ENCODE data around the gene VSX2.
"Not testable (repeated sequence)": the region's sequence is repeated elsewhere in the genome, so short reads cannot be mapped to it uniquely, and the experiment has no call there.

DNA sequence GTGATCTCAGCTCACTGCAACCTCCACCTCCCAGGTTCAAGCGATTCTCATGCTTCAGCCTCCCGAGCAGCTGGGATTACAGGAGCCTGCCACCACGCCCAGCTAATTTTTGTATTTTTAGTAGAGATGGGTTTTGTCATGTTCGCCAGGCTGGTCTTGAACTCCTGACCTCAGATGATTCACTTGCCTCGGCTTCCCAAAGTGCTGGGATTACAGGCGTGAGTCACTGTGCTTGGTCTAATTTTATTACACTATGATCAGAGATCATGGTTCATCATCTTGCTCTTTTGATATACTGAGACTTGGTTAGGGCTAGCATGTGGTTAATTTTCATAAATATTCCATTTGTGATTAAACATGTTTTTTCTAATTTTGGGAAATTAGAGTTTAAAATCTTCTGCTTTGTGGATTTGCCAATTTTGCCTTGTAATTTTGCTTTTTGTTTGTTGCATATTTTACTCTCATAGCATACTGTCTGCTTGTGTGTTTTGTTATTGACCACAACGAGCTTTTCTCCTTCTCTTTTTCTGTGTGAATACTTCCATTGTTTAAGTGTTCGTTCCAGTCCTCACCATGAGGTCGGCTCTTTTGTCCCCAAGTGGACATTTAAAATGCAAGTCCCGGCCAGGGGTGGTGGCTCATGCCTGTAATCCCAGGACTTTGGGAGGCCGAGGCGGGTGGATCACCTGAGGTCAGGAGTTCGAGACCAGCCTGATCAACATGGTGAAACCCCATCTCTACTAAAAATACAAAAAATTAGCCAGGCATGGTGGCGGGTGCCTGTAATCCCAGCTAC is 31.3 kb downstream of the VSX2 start:
- not testable (repeated sequence) for TF ChIP-seq EP300 (IDR thresholded peaks at IDR 0.05; ENCODE audit: borderline replicate concordance in 1 of 2, low read depth in 1 of 2, low read length in 1 of 2); SIN3A (IDR thresholded peaks at IDR 0.05; ENCODE audit: borderline replicate concordance, low read depth, low read length); USF2 (IDR thresholded peaks at IDR 0.05; ENCODE audit: borderline replicate concordance, low read depth, low read length); RAD21 (IDR thresholded peaks at IDR 0.05; ENCODE audit: low read length); MAX (IDR thresholded peaks at IDR 0.05; ENCODE audit: low read depth); MXI1 (IDR thresholded peaks at IDR 0.05; ENCODE audit: low read depth, low read length); TAF1 (IDR thresholded peaks at IDR 0.05; ENCODE audit: borderline replicate concordance, low read depth, low read length); RFX5 (IDR thresholded peaks at IDR 0.05; ENCODE audit: low read length)
- TF ChIP-seq, protein P1, sequence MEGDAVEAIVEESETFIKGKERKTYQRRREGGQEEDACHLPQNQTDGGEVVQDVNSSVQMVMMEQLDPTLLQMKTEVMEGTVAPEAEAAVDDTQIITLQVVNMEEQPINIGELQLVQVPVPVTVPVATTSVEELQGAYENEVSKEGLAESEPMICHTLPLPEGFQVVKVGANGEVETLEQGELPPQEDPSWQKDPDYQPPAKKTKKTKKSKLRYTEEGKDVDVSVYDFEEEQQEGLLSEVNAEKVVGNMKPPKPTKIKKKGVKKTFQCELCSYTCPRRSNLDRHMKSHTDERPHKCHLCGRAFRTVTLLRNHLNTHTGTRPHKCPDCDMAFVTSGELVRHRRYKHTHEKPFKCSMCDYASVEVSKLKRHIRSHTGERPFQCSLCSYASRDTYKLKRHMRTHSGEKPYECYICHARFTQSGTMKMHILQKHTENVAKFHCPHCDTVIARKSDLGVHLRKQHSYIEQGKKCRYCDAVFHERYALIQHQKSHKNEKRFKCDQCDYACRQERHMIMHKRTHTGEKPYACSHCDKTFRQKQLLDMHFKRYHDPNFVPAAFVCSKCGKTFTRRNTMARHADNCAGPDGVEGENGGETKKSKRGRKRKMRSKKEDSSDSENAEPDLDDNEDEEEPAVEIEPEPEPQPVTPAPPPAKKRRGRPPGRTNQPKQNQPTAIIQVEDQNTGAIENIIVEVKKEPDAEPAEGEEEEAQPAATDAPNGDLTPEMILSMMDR (IDR thresholded peaks at IDR 0.05), result not testable (repeated sequence)
- TF ChIP-seq, protein P2, sequence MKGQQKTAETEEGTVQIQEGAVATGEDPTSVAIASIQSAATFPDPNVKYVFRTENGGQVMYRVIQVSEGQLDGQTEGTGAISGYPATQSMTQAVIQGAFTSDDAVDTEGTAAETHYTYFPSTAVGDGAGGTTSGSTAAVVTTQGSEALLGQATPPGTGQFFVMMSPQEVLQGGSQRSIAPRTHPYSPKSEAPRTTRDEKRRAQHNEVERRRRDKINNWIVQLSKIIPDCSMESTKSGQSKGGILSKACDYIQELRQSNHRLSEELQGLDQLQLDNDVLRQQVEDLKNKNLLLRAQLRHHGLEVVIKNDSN (IDR thresholded peaks at IDR 0.05; ENCODE audit: borderline replicate concordance, low read depth), result not testable (repeated sequence)

Data from SK-N-SH (cell line).